NCI-H524 (cell line): ENCODE results near the gene SIAE.
A peak's percentile ranks its signal among the peaks of the same experiment; 100 is the strongest.

Experiments used
- DNase-seq, 2 experiments: peaks; one replicate each; lab custom pipeline; 2025; lab: John Stamatoyannopoulos, UW

The SIAE gene

GRCh38 chr11:124663861-124664260 lies 9.7 kb downstream of the SIAE start:
- DNase-seq, result no peak

GRCh38 chr11:124662106-124662505 lies 11.4 kb downstream of the SIAE start:
- DNase-seq, result no peak

GRCh38 chr11:124661553-124661952 lies 12.0 kb downstream of the SIAE start:
- no peak for DNase-seq

- DNase-seq, result no peak
Observed at GRCh38 chr11:124658986-124659385, 14.6 kb downstream of the SIAE start.

- DNase-seq, result peak in 1 of 2 experiments; percentile 20
Observed at GRCh38 chr11:124658501-124658900, 15.0 kb downstream of the SIAE start.

GRCh38 chr11:124657904-124658303 lies 15.6 kb downstream of the SIAE start:
- DNase-seq, result peak; percentile 36 to 82

GRCh38 chr11:124656774-124657630 lies 16.5 kb downstream of the SIAE start:
- peak; percentile 82 to 91 for DNase-seq

GRCh38 chr11:124648610-124649009 lies 24.9 kb downstream of the SIAE start:
- no peak for DNase-seq

- no peak for DNase-seq
Observed at GRCh38 chr11:124646148-124646547, 27.4 kb downstream of the SIAE start.

GRCh38 chr11:124644426-124645280 lies 28.9 kb downstream of the SIAE start:
- DNase-seq, result peak; percentile 64 to 78

- no peak for DNase-seq
Observed at GRCh38 chr11:124643605-124644425, 29.7 kb downstream of the SIAE start.

- DNase-seq, result no peak
Observed at GRCh38 chr11:124643042-124643604, 30.4 kb downstream of the SIAE start.

GRCh38 chr11:124642628-124643027 lies 30.9 kb downstream of the SIAE start:
- DNase-seq, result no peak

- peak in 1 of 2 experiments; percentile 7 for DNase-seq
Observed at GRCh38 chr11:124640666-124641065, 32.9 kb downstream of the SIAE start.

- no peak for DNase-seq
Observed at GRCh38 chr11:124639186-124639585, 34.4 kb downstream of the SIAE start.

GRCh38 chr11:124638500-124638899 lies 35.0 kb downstream of the SIAE start:
- no peak for DNase-seq

- DNase-seq, result no peak
Observed at GRCh38 chr11:124635932-124636331, 37.6 kb downstream of the SIAE start.

GRCh38 chr11:124633355-124633754 lies 40.2 kb downstream of the SIAE start:
- DNase-seq, result peak in 1 of 2 experiments; percentile 9

GRCh38 chr11:124629961-124630360 lies 43.6 kb downstream of the SIAE start:
- DNase-seq, result no peak

GRCh38 chr11:124627546-124627945 lies 46.0 kb downstream of the SIAE start:
- no peak for DNase-seq

GRCh38 chr11:124625504-124626168 lies 47.9 kb downstream of the SIAE start:
- DNase-seq, result peak in 1 of 2 experiments; percentile 20
